ENCODE data around the gene DROSHA.
A peak's percentile ranks its signal among the peaks of the same experiment; 100 is the strongest.

Gene DROSHA

DNA sequence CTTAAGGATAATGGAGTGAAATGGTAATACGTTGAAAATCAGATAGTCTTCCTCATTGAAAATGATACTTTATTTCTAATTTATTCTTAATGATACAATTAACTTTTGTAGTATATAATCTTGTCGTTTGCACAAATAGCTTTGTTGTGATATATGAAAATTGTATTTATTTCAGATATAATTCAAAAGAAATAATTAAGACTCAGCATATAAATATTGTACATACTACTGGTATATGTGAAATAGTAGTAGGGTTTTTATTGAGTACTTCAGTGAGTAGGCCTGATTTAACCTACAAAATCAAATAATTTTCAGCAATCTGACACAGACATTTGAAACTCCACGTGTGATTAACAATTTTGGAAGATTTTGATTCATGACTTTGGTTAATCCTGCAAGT is 5.0 kb upstream of the DROSHA start:
- H3K4me1 ChIP-seq (ENCODE audit: low read length): peaks cover 9% of the 10 kb centered on the region
- H3K27ac ChIP-seq (ENCODE audit: low read length): no peak overlapping the region
- TF ChIP-seq, protein P1, sequence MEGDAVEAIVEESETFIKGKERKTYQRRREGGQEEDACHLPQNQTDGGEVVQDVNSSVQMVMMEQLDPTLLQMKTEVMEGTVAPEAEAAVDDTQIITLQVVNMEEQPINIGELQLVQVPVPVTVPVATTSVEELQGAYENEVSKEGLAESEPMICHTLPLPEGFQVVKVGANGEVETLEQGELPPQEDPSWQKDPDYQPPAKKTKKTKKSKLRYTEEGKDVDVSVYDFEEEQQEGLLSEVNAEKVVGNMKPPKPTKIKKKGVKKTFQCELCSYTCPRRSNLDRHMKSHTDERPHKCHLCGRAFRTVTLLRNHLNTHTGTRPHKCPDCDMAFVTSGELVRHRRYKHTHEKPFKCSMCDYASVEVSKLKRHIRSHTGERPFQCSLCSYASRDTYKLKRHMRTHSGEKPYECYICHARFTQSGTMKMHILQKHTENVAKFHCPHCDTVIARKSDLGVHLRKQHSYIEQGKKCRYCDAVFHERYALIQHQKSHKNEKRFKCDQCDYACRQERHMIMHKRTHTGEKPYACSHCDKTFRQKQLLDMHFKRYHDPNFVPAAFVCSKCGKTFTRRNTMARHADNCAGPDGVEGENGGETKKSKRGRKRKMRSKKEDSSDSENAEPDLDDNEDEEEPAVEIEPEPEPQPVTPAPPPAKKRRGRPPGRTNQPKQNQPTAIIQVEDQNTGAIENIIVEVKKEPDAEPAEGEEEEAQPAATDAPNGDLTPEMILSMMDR (IDR thresholded peaks at IDR 0.05; ENCODE audit: low read length): no peak
- TF ChIP-seq EZH2 (optimal IDR thresholded peaks at IDR 0.05; ENCODE audit: low read depth, low read length): no peak
- no peak for TF ChIP-seq EZH2phosphoT487 (IDR thresholded peaks at IDR 0.05; ENCODE audit: low read length)
- H3K27me3 ChIP-seq (replicated peaks; ENCODE audit: insufficient read depth, low read length): no peaks in the 10 kb centered on the region
- H3F3A ChIP-seq (ENCODE audit: insufficient read depth, low read length): peaks cover 7% of the 10 kb centered on the region; the same call in 1 of the 2 replicates
- H3K4me2 ChIP-seq (ENCODE audit: low read depth, low read length): no peak overlapping the region
- H3K9me3 ChIP-seq (replicated peaks; ENCODE audit: insufficient read depth, low read length): no peaks in the 10 kb centered on the region
- H3K79me2 ChIP-seq (ENCODE audit: low read length): peaks cover 41% of the 10 kb centered on the region
- no peaks in the 10 kb centered on the region for H3K9me2 ChIP-seq (replicated peaks; ENCODE audit: insufficient read depth, low read length)
- H4K20me1 ChIP-seq (ENCODE audit: insufficient read depth, low read length): no peaks in the 10 kb centered on the region
- H3K9ac ChIP-seq (ENCODE audit: low read length): no peak overlapping the region
- H3K36me3 ChIP-seq (replicated peaks; ENCODE audit: insufficient read depth, low read length): peaks cover 13% of the 10 kb centered on the region; the same call in 1 of the 2 replicates
- no peak overlapping the region for H2AFZ ChIP-seq (ENCODE audit: low read length)
- DNase-seq: no peak
- no peak overlapping the region for H3K4me3 ChIP-seq (ENCODE audit: low read length)

DNA sequence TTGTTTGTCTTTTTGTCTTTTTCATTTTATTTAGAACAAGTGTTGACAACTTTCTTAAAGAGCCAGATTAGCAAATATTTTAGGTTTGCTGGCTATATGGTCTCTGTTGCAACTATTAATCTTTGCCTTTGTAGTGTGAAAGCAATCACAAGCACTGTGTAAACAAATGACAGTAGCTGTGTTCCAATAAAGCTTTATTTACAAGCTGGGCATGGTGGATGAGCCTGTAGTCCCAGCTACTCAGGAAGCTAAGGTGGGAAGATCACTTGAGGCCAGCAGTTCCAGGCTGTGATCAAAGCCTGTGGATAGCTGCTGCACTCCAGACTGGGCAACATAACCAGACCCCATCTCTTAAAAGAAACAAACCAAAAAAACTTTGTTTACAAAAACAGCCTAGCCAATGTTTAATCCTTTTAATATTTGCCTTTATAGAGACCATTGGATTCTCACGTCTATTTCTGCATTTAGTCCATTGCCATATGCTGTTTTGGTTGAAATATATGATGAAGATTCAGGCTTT is 2.7 kb upstream of the DROSHA start:
- Histone ChIP-seq H3K9me2 (replicated peaks; ENCODE audit: insufficient read depth, low read length) (no peaks in the 10 kb centered on the region), H3K36me3 (replicated peaks; ENCODE audit: insufficient read depth, low read length) (peaks cover 6% of the 10 kb centered on the region; the same call in 1 of the 2 replicates), H3K27ac (ENCODE audit: low read length) (no peak overlapping the region), H4K20me1 (ENCODE audit: insufficient read depth, low read length) (no peaks in the 10 kb centered on the region), H3K79me2 (ENCODE audit: low read length) (peaks cover 58% of the 10 kb centered on the region), H3K9me3 (replicated peaks; ENCODE audit: insufficient read depth, low read length) (no peaks in the 10 kb centered on the region), H3K27me3 (replicated peaks; ENCODE audit: insufficient read depth, low read length) (no peaks in the 10 kb centered on the region), H3K4me2 (ENCODE audit: low read depth, low read length) (no peak overlapping the region), H3K4me1 (ENCODE audit: low read length) (peaks cover 20% of the 10 kb centered on the region), H2AFZ (ENCODE audit: low read length) (no peak overlapping the region), H3F3A (ENCODE audit: insufficient read depth, low read length) (peaks cover 7% of the 10 kb centered on the region; the same call in 1 of the 2 replicates), H3K4me3 (ENCODE audit: low read length) (no peak overlapping the region), H3K9ac (ENCODE audit: low read length) (no peak overlapping the region)
- no peak for DNase-seq
- no peak for TF ChIP-seq EZH2 (optimal IDR thresholded peaks at IDR 0.05; ENCODE audit: low read depth, low read length)
- TF ChIP-seq, protein P1 (IDR thresholded peaks at IDR 0.05; ENCODE audit: low read length): no peak
- no peak for TF ChIP-seq EZH2phosphoT487 (IDR thresholded peaks at IDR 0.05; ENCODE audit: low read length)

DNA sequence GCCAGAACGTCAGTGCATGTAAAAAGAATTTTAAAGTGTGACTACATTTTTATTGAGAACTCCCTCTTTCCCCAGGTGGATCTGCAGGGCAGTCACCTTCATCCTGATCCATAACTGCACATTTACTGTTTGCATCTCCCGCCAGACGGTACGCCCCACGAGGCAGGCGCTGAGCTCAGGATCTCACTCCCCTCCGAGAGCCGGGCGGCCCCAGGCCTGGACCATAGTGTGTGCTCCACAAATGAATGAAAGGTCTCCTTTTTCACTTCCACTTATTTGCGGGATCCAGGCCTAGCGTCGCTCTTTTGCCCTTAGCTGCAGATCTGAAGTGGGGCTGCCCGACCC is 378 bp downstream of the DROSHA start:
- Histone ChIP-seq H3K27me3 (replicated peaks; ENCODE audit: insufficient read depth, low read length) (no peaks in the 10 kb centered on the region), H3K4me2 (ENCODE audit: low read depth, low read length) (peak overlapping the region; percentile 78), H3K9ac (ENCODE audit: low read length) (peak overlapping the region; percentile 81), H3F3A (ENCODE audit: insufficient read depth, low read length) (peaks cover 7% of the 10 kb centered on the region; the same call in 1 of the 2 replicates), H3K9me3 (replicated peaks; ENCODE audit: insufficient read depth, low read length) (no peaks in the 10 kb centered on the region), H3K4me3 (ENCODE audit: low read length) (peak overlapping the region; percentile 94), H3K9me2 (replicated peaks; ENCODE audit: insufficient read depth, low read length) (no peaks in the 10 kb centered on the region), H4K20me1 (ENCODE audit: insufficient read depth, low read length) (no peaks in the 10 kb centered on the region), H3K27ac (ENCODE audit: low read length) (peak overlapping the region; percentile 67; the same call in 1 of the 2 replicates), H2AFZ (ENCODE audit: low read length) (peak overlapping the region; percentile 88), H3K36me3 (replicated peaks; ENCODE audit: insufficient read depth, low read length) (no peaks in the 10 kb centered on the region; the same call in 1 of the 2 replicates), H3K79me2 (ENCODE audit: low read length) (peaks cover 65% of the 10 kb centered on the region), H3K4me1 (ENCODE audit: low read length) (peaks cover 20% of the 10 kb centered on the region)
- TF ChIP-seq, protein P1 (IDR thresholded peaks at IDR 0.05; ENCODE audit: low read length): no peak
- TF ChIP-seq EZH2phosphoT487 (IDR thresholded peaks at IDR 0.05; ENCODE audit: low read length): no peak
- TF ChIP-seq EZH2 (optimal IDR thresholded peaks at IDR 0.05; ENCODE audit: low read depth, low read length): no peak
- peak; percentile 28 for DNase-seq

Measured in MM.1S (cell line).